Measurements from ENCODE around the gene ITPKB. TPM values are rescaled to one million over a fixed set of nuclear protein-coding genes. Genes with fewer than 3 reads are reported as not detected.

ITPKB gene
- total RNA-seq, 1 donor: 4.7 TPM

- DNase-seq (ENCODE audit: low read depth): no peak
- no peak for TF ChIP-seq CTCF (IDR thresholded peaks at IDR 0.05; ENCODE audit: insufficient read depth, low read depth, low read length)
- no peak overlapping the region for H3K4me3 ChIP-seq (ENCODE audit: low read depth, low read length)
Observed at GRCh38 chr1:226782845-226783601, 43.9 kb upstream of the ITPKB start.

- H3K4me3 ChIP-seq (ENCODE audit: low read depth, low read length): no peak overlapping the region
- no peak for TF ChIP-seq CTCF (IDR thresholded peaks at IDR 0.05; ENCODE audit: insufficient read depth, low read depth, low read length)
- DNase-seq (ENCODE audit: low read depth): no peak
Observed at GRCh38 chr1:226781937-226782609, 43.0 kb upstream of the ITPKB start.

- no peak overlapping the region for H3K4me3 ChIP-seq (ENCODE audit: low read depth, low read length)
Observed at GRCh38 chr1:226779561-226779960, 40.5 kb upstream of the ITPKB start.

GRCh38 chr1:226778657-226779058 lies 39.6 kb upstream of the ITPKB start:
- DNase-seq (ENCODE audit: low read depth): peak; percentile 78
- no peak overlapping the region for H3K4me3 ChIP-seq (ENCODE audit: low read depth, low read length)
- TF ChIP-seq CTCF (IDR thresholded peaks at IDR 0.05; ENCODE audit: insufficient read depth, low read depth, low read length): no peak

More at GRCh38 chr1:226779561-226779960, 40.5 kb upstream of the ITPKB start:
- TF ChIP-seq CTCF (IDR thresholded peaks at IDR 0.05; ENCODE audit: insufficient read depth, low read depth, low read length): no peak
- no peak for DNase-seq (ENCODE audit: low read depth)

- no peak for DNase-seq (ENCODE audit: low read depth)
Observed at GRCh38 chr1:226776975-226777374, 37.9 kb upstream of the ITPKB start.

GRCh38 chr1:226776066-226776465 lies 37.0 kb upstream of the ITPKB start:
- TF ChIP-seq CTCF (IDR thresholded peaks at IDR 0.05; ENCODE audit: insufficient read depth, low read depth, low read length): no peak
- no peak overlapping the region for H3K4me3 ChIP-seq (ENCODE audit: low read depth, low read length)
- DNase-seq (ENCODE audit: low read depth): no peak

More at GRCh38 chr1:226776975-226777374, 37.9 kb upstream of the ITPKB start:
- H3K4me3 ChIP-seq (ENCODE audit: low read depth, low read length): no peak overlapping the region
- no peak for TF ChIP-seq CTCF (IDR thresholded peaks at IDR 0.05; ENCODE audit: insufficient read depth, low read depth, low read length)

Data from fibroblast of villous mesenchyme (primary cell).